HUES48 (cell line): ENCODE results near the gene EYS.
"Not testable (repeated sequence)": the region's sequence is repeated elsewhere in the genome, so short reads cannot be mapped to it uniquely, and the experiment has no call there.

ENCODE experiments used
- H3K27ac ChIP-seq: one replicate; pipeline ENCODE4 v1.7.0; 2013; ENCODE audit warnings: low read depth, low read length, inconsistent platforms
- H3K27me3 ChIP-seq: 2 replicates; pipeline ENCODE4 v1.6.1; 2013; ENCODE audit warnings: mild to moderate bottlenecking, low read length; ENCODE audit not compliant: control insufficient read depth, insufficient read depth
- H3K36me3 ChIP-seq: 2 replicates; pipeline ENCODE4 v1.6.1; 2013; ENCODE audit warnings: low read length; ENCODE audit not compliant: control insufficient read depth, insufficient read depth
- H3K4me1 ChIP-seq: 2 replicates; pipeline ENCODE4 v1.6.1; 2013; ENCODE audit warnings: mild to moderate bottlenecking, low read length; ENCODE audit not compliant: control insufficient read depth, insufficient read depth
- H3K4me3 ChIP-seq: 2 replicates; pipeline ENCODE4 v1.5.1; 2013; ENCODE audit warnings: mild to moderate bottlenecking, low read depth, low read length
- H3K9ac ChIP-seq: 2 replicates; pipeline ENCODE4 v1.6.1; 2013; ENCODE audit warnings: mild to moderate bottlenecking, low read depth, low read length, moderate library complexity
- H3K9me3 ChIP-seq: 2 replicates; pipeline ENCODE4 v1.6.1; 2013; ENCODE audit warnings: low read length; ENCODE audit not compliant: control insufficient read depth, insufficient read depth

EYS gene

GRCh38 chr6:63760199-63760598 is 1946.8 kb downstream of the EYS start:
- Histone ChIP-seq H3K36me3 (no peaks in the 10 kb centered on the region), H3K9me3 (peaks cover 5% of the 10 kb centered on the region; the same call in 1 of the 2 replicates), H3K4me1 (no peaks in the 10 kb centered on the region), H3K27me3 (no peaks in the 10 kb centered on the region), H3K27ac (no peak overlapping the region), H3K4me3 (no peak overlapping the region), H3K9ac (no peak overlapping the region)

DNA sequence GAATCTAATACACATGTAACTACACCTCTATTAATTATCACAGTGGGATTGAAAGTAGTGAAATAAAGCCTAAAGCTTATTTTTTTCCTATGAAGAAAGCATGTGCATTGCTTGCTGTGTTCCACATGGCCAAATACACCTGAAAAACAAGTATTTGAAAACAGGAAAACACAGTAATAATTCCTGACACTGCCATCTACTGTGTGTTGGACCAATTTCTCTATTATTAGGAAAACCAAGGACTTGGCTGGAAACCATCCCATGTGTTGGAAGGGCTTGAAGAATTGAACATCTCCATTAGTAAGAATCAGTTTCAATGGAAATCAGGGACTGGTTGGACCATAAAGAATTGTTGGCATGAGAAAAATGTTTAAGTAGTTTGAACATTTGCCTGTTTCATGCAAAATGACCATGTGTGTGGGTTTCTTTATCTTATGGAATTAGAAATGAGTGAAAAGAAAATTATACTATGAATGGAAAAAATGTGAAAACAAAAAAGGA is 1947.4 kb downstream of the EYS start:
- H3K36me3 ChIP-seq: no peaks in the 10 kb centered on the region
- peaks cover 5% of the 10 kb centered on the region; the same call in 1 of the 2 replicates for H3K9me3 ChIP-seq
- no peak overlapping the region for H3K9ac ChIP-seq
- no peaks in the 10 kb centered on the region for H3K27me3 ChIP-seq
- H3K4me3 ChIP-seq: no peak overlapping the region
- no peaks in the 10 kb centered on the region for H3K4me1 ChIP-seq
- H3K27ac ChIP-seq: no peak overlapping the region

DNA sequence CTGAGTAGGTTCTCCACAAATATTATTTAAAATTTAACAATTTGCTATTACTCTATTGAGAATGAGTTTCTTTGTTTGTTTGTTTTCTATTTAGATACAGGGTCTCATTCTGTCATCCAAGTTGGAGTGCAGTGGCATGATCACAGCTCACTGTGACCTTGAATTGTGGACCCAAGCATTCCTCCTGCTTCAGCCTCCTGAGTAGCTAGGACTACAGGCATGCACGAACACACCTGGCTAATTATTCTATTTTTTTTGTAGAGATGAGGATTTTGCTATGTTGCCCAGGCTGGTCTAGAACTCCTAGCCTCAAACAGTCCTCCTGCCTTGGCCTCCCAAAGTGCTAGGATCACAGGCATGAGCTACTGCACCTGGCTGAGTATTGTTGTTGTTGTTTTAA is 1949.2 kb downstream of the EYS start:
- H3K27ac ChIP-seq: no peak overlapping the region
- no peaks in the 10 kb centered on the region for H3K36me3 ChIP-seq
- H3K4me1 ChIP-seq: no peaks in the 10 kb centered on the region

DNA sequence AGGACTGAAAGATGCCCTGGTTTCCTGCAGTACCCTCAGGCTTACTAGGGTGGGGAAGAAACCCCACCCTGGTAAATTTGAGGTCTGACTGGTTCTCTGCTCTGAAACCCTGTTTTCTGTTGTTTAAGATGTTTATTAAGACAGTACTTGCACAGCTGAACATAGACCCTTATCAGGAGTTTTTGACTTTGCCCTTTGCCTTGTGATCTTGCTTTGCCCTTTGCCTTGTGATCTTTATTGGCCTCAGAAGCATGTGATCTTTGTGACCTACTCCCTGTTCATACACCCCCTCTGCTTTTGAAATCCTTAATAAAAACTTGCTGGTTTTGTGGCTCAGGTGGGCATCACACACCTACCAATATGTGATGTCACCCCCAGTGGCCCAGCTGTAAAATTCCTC is 1949.8 kb downstream of the EYS start:
- H3K4me1 ChIP-seq, H3K9ac ChIP-seq, H3K4me3 ChIP-seq, H3K27me3 ChIP-seq, H3K27ac ChIP-seq, H3K9me3 ChIP-seq, H3K36me3 ChIP-seq: not testable (repeated sequence)

More for the DNA sequence above, 1949.2 kb downstream of the EYS start:
- peaks cover 5% of the 10 kb centered on the region; the same call in 1 of the 2 replicates for H3K9me3 ChIP-seq
- H3K9ac ChIP-seq: no peak overlapping the region
- no peaks in the 10 kb centered on the region for H3K27me3 ChIP-seq
- H3K4me3 ChIP-seq: no peak overlapping the region

GRCh38 chr6:63750400-63750799 is 1956.6 kb downstream of the EYS start:
- no peak overlapping the region for H3K27ac ChIP-seq
- no peaks in the 10 kb centered on the region for H3K9me3 ChIP-seq
- H3K27me3 ChIP-seq: no peaks in the 10 kb centered on the region
- H3K9ac ChIP-seq: no peak overlapping the region
- H3K4me1 ChIP-seq: no peaks in the 10 kb centered on the region
- H3K36me3 ChIP-seq: no peaks in the 10 kb centered on the region
- H3K4me3 ChIP-seq: no peak overlapping the region

GRCh38 chr6:63745784-63746183 is 1961.2 kb downstream of the EYS start:
- no peaks in the 10 kb centered on the region for H3K4me1 ChIP-seq
- no peak overlapping the region for H3K27ac ChIP-seq
- no peak overlapping the region for H3K9ac ChIP-seq
- H3K27me3 ChIP-seq: no peaks in the 10 kb centered on the region
- no peak overlapping the region for H3K4me3 ChIP-seq
- no peaks in the 10 kb centered on the region for H3K36me3 ChIP-seq
- no peaks in the 10 kb centered on the region for H3K9me3 ChIP-seq

- no peaks in the 10 kb centered on the region for H3K4me1 ChIP-seq
- no peaks in the 10 kb centered on the region for H3K27me3 ChIP-seq
- no peak overlapping the region for H3K9ac ChIP-seq
- H3K27ac ChIP-seq: no peak overlapping the region
- H3K36me3 ChIP-seq: no peaks in the 10 kb centered on the region
- no peaks in the 10 kb centered on the region for H3K9me3 ChIP-seq
- no peak overlapping the region for H3K4me3 ChIP-seq
Measured at GRCh38 chr6:63744810-63745209, 1962.2 kb downstream of the EYS start.

DNA sequence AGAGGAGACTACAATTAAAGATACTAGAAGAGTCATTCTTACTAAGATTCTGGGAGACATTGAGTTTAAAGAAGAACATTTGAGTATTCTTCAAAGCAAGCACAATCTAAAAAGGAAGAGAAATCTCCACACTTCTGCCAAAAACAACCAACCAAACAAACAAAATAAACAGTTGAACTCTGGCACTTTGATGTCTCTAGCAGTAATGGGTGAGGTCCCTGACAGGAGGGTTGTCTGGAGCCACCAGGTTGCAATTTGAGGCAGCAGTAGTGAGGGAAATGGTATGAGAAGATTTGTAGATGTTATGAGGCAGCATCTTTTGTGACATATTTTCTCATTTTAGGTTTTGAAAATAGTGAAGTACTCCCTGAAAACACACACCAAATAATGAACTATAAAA is 1963.3 kb downstream of the EYS start:
- Histone ChIP-seq H3K9ac (no peak overlapping the region), H3K27ac (no peak overlapping the region), H3K36me3 (no peaks in the 10 kb centered on the region), H3K4me1 (no peaks in the 10 kb centered on the region), H3K27me3 (no peaks in the 10 kb centered on the region), H3K4me3 (no peak overlapping the region), H3K9me3 (no peaks in the 10 kb centered on the region)

DNA sequence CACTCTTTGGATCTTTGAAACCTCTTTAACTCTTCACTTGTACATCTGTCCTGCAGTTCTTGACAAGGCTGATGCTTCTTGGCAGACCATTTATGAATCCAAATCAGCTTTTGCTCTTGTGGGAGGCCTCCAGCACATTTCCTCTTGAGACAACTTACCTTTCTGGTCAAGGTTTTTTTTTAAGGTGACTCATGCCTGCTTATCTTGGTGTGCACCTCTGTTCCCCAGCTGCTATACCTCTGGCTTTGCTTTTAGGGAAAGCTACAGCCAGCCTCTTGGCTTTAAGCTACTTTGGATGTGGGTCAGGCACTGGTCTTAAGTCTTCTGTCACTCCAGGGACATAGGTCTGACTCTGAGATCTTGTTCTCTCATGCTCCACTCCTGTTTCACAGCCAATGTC is 1965.0 kb downstream of the EYS start:
- H3K9ac ChIP-seq: no peak overlapping the region
- H3K27me3 ChIP-seq: no peaks in the 10 kb centered on the region
- no peaks in the 10 kb centered on the region for H3K36me3 ChIP-seq
- no peaks in the 10 kb centered on the region for H3K9me3 ChIP-seq
- H3K27ac ChIP-seq: no peak overlapping the region
- no peaks in the 10 kb centered on the region for H3K4me1 ChIP-seq
- H3K4me3 ChIP-seq: no peak overlapping the region

DNA sequence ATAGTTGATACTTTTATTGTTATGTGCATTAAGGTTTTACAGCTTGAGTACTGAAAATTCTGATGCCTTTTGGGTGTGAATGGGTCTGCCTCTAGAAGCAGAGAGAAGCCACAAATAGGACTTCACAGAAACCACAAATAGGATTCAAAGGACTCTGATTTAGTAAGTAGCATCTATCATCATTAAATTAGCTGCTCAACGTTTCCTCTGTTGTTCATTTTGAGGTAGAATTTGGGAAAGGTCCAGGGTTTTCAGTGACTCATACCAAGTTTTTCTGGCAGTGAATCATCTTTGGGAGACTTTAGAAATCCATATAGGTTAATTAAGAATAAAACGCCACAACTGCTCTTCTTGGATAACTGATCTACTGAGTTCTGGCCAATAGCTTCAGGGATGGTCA is 1966.3 kb downstream of the EYS start:
- Histone ChIP-seq H3K27me3 (no peaks in the 10 kb centered on the region), H3K36me3 (no peaks in the 10 kb centered on the region), H3K27ac (no peak overlapping the region), H3K9ac (no peak overlapping the region), H3K4me3 (no peak overlapping the region), H3K9me3 (no peaks in the 10 kb centered on the region), H3K4me1 (no peaks in the 10 kb centered on the region)

- H3K9ac ChIP-seq: no peak overlapping the region
- no peak overlapping the region for H3K4me3 ChIP-seq
- H3K4me1 ChIP-seq: no peaks in the 10 kb centered on the region
- H3K36me3 ChIP-seq: no peaks in the 10 kb centered on the region
- no peaks in the 10 kb centered on the region for H3K9me3 ChIP-seq
- H3K27me3 ChIP-seq: no peaks in the 10 kb centered on the region
- no peak overlapping the region for H3K27ac ChIP-seq
Measured at GRCh38 chr6:63739094-63739687, 1967.8 kb downstream of the EYS start.
